GOT3 (cell line): ENCODE data around the gene VSTM2B.

ENCODE experiments used
- DNase-seq: peaks from one replicate; lab custom pipeline; 2025; ENCODE audit warnings: mixed read lengths; lab: John Stamatoyannopoulos, UW

Gene VSTM2B

DNA sequence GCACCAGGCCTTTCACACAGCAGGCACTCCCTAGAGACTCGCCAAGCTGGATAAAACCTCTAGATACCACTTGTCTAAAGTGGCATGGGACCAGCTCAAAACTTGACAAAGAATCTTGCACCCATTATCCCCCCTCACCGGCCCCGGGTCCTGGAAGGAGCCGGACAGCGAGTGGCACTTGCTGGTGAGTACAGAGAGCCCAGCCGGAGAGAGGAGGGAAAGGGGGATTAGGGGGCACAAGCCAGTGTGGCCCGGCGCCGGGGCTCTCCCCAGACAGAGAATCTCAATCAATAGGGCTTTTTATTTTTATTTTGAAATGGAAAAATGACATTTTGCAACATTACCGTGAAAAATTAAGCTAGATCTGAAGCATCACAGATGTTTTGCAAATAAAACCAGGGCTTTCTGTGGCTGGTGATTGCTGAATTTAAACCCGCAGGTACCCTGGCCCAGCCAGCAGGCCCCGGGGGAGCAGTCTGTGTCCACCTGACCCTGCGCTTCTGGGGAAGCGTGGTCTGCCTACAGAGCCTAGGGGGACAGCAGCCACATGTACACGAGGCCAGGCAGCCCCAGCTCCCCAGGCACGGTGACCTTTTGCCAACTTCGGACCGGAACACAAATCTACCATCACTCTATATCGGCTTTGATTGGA is 10.0 kb upstream of the VSTM2B start:
- no peak for DNase-seq

DNA sequence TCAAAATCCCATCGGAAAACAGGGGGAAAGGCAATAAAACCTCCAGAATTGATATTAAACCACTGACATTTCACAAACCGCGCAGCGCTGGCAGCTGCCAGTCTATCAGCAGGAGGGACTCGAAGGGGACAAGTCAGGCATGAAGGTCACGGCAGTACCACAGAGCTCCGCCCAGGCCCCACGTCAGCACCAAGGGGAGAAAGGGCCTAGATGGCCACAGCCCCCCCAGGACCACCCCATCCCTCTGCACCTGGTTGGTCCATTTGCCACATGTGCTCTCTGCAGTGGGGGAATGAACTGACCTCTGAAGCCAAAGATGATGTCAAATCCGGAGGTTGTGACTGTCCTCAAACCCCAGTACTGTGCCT is 9.5 kb upstream of the VSTM2B start:
- DNase-seq: no peak

DNA sequence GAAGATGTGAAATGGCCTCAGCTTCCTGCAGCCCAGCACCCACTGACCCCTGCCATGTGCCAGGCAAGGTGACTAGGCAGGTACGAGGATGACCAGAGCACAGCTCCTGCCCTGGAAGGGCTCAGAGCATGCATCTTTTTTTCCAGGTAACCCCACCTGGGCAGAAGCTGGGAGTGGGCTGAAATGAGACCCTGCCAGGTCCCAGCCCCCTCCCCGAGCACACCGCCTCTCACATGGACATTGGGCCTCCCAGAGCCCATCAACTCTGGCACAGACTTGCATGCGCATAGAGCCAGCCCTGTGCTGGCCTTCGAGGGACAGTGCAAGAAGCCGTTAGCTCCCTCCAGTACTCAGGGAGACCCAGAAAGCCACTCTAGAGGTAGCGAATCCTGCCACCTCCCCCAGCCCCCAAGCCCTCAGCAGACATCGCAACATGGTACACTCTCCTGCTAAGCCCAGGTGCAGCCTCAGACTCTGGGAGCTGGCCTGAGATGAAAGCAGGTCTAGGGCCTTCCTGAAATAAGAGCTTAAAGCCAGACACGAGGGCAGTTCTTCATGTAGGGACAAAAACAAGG is 8.9 kb upstream of the VSTM2B start:
- no peak for DNase-seq

DNA sequence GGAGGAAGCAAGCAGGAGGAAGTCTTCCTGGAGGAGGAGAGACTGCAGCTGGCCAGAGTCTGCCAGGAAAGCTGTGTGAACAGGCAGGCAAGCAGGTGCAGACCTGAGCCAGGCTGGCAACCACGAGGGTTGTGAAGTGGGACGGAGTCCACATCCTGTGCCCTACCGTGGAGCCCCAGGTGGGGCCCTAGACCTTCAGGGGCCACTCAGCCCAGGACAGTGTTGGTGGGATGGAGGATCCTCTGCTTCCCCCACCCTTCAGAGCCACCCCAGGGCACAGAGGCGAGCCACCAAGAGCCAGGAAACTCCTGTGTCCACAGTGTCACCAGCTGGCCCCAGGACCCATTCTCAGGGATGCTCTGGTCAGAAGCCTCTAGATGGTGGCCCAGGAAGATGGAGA is 8.4 kb upstream of the VSTM2B start:
- DNase-seq: no peak

DNA sequence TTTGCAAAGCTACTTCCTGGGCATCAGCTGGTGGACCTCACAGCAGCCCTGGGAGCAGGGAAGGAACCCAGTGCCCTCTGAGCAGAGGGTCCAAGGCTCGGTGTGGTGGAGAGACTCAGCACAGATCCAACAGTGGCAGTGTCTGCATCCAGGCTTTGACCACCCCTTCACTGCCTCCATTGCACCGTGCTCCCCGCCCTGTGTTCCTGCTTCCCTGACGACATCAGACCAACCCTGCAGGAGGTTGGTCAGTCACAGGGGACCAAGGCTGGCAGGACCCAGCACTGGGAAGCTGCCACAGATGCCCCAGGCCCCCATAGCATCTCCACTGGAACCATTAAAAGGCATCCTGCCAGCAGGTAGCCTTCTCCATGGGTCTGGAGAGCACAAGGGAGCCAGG is 7.8 kb upstream of the VSTM2B start:
- DNase-seq: no peak

DNA sequence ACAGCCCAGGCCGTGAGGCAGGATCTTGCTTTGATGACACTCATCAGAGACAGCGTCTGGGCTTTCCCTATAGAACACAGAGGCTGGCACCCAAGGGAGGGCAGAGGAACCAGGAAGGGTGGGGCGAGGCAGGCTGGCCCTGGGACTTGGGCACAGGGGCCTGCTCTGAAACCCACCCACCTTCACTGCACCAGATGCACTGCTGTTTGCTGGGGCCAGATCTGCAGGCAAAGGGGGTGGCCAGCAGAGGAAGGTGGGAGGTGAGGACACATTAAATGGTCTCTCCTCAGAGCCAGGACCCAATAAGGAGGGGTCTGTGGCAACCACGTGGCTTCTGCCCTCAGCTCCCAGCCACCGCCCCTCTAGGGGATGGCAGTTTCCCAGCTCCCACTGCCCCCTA is 6.6 kb upstream of the VSTM2B start:
- DNase-seq: no peak

DNA sequence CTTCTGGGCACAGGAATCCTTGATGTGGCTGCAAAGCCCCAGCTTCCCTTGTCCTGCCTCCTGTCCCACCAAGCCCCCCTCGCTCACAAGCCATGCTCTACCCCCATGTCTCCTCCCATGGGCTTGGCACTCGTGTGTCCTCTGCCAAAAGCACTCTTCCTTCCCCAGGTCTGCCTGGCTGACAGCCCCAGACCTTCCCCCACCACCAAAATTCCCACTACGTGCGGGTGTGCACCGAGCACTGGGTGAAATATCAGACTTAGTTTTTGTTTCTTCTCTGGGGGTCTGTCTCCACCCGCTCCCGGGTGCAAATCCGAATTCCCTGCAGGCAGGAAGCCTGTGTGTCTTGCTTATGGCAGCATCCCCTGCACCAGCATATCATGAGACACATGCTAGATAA is 5.9 kb upstream of the VSTM2B start:
- DNase-seq: no peak

DNA sequence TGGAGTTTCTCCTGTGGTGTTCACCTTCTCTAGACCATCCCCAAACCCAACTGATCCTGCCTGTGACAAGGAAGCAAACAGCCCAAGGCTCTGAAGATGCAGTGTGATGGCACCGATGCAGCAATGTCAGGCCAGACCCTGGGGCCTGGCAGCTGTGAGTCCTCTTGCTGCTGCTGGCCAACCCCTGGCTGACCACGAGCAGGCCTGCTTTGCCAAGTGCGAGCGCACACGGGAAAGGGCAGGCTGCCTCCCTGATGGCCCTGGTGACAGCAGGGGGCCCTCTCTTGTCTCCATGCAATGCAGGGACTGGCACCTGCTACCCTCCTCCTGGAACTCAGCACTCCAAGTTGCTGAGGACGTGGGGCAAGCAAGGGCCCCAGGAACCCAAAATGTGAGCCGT is 5.4 kb upstream of the VSTM2B start:
- no peak for DNase-seq

DNA sequence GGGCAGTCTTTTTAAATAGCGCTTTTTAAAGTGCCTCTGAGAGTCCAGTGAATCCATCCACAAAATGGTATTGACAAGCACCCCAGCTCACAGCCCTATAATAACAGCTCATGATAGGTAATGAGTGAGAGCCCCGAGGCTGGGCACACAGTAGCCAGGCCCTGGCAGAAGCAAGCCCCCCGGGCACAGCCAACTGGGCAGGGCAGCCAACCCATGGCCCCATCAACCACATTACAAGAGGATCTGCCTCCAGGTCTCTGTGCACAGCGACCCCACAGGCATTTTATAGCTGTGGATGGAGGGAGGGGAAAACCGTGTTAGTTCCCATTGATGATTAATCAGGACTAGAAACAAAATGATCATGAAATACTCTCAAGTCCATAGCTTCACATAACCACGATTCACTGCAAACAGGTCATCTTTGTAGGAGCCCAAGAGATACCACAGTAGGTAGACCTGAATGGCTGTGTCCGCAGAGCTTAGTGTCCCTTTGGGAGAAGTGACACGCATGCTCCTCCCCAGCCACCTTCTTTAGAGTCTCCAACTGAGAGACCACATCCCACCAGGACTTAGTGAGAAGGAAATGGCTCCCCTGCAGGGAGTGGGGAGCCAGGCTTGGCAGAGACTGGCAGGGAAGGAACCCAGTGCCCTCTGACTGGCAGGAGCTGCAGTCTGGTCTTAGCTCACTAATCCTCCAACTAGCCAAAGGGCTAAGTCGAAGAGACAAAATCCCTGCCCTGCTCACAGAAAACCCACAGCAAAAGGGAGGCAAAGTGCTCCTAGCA is 4.3 kb upstream of the VSTM2B start:
- DNase-seq: no peak

DNA sequence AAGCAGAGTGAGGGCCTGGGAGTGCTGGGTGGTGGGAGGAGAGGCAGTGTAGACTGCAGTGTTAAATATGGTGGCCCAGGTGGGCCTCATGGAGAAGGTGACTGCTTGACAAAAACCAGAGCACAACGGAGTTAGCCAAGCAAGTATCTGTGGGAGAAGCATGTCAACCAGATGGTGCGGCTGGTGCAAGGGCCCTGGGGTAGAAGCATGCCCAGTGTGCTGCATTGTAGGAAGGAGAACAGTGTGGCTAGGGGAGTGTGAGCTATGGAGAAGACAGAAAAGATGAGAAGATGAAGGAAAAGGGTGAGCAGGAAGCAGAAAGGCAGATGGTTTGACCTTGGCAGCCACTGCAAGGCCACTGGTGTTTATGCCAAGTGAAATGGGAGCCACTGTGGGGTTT is 2.2 kb upstream of the VSTM2B start:
- DNase-seq: no peak

DNA sequence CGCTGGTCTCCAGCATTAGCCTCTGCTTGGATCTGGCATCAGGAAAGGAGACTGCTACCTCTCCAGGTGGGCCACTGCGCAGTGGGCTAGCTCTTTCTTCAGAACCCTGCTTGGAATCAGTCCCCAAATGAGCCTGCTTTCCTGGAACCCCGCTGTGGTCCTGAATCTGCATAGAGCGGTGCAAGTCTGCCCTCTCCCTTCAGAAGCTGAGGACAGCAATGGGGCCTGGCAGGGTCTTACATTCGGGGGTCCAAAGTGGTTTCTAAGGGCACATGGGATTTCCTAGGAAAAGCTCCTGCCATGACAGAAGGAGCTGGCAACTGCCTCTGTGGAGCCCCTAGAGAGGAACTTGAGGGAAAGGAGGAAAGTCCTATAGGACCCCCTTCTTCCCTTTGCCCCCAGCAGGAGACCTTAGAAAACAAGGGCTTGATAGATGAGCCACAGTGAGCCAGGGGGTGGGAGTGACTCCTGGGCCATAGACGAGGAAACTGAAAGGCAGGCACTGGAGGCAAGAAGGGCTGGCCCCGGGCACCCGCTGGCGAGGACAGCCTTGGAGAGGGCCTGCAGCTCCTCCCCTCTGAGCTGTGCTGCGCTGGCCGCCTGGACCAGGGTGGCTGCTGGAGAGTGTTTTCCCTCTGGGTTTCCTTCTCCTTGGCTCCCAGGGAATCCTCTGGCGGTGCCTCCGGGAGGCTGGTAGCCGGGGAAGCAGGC is 1.4 kb upstream of the VSTM2B start:
- DNase-seq: no peak

DNA sequence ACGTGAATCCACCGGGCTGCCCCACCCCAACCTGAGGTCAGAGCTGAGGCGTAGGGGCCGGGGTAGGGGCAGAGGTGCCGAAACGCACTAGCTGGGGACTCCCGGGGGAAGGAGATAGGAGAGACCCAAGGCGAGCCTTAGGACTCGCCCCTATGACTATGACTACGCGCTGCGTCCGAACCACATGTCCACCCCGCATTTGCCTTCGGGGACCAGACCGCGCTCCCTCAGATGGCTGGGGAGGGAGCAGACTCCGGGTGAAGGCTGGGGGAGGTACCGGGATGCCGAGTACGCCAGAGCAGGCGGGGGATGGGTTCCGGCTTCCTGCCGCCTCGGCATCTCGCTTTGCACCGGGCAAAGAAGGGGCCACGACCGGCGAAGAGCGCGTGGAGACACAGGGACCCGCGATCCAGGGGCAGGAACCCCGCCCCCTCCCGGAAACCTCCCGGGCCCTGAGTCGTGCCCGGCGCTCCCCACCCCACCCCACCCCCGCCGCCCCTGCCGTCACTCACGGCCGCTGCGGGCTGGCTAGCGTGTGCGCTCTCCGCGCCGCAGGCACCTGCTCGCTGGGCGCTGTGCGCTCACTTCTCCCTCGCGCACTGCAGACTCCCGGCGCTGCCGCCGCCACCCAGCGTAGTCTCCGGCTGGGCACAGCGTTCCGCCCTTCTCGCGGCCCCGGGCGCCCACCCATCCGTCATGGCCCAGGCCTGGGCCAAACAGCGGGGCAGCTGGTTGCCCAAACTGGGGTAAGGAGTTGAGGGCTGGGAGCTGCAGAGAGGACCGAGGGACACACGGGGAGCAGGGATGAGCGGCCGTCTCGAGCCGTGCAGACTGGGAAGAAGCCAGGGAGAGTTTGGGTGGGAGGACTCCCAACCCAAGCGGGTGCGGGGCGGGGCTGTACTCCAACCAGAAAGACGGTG is 622 bp upstream of the VSTM2B start:
- no peak for DNase-seq

DNA sequence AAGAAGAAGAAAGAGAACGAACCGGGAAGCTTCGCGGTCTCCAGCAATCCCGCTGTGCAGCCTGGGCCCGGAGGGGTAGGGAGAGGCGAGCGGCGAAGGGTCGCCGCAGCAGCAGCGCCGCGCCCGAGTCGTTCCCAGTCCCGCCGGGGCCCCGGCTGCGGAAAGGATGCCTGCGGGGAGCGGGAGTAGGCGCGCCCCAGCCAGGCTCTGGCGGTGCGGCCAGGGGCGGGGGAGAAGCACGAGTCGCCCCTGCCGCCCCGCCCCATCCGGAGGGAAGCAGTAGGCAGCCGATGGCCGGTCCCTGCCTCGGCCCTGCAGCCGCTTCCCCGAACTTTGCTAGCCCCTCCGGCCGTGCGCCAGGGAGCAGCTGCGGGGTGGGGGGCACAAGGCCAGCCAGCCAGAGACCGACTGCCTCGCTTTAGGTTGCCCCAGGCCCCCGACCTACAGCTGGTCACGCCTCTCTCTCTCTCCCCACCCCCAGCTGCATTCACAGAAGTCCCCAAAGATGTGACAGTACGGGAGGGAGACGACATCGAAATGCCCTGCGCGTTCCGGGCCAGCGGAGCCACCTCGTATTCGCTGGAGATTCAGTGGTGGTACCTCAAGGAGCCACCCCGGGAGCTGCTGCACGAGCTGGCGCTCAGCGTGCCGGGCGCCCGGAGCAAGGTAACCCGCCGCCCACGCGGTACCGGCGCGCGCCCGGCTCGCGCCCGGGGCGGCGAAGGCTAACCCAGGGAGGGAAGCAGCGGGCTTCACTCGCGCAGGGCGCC is 1.1 kb downstream of the VSTM2B start:
- DNase-seq: no peak

DNA sequence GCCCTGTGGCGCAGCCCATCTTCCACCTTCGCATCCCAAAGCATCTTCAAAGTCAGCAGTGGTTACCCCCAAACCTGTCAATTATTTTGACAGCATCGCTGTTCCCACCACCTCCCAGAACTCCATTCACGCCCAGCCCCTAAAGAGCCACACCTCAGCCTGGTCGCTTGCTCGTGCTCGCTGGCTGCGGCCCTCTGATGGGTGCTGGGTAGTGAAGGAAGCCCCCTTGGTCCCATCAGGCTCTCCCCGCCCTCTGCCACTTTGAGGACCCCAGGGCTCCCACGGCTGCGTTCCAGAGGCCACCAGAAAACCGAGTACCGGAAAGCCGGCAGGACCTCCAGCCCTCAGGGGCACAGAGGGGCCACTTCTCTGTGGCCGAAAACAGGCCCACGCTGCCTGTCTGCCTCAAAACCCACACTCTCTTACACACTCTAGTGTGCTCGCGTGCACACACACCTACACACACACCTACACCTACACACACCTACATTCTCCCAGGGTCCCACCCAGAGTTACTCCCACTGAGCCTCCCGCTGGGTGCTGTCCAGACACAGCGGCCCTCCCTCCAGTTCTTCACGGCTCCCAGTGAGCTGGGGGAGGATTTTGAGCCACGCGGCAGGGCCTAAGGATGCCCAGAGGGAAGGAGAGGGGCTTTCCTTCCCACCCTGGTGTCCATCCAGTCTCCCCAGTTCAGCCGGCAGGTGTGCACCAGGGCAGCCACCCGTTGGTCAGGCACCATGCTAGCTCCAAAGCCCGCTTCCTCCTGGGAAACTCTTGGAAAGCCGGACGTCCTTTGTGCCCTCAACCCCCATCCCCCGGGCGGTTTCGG is 1.9 kb downstream of the VSTM2B start:
- DNase-seq: no peak

DNA sequence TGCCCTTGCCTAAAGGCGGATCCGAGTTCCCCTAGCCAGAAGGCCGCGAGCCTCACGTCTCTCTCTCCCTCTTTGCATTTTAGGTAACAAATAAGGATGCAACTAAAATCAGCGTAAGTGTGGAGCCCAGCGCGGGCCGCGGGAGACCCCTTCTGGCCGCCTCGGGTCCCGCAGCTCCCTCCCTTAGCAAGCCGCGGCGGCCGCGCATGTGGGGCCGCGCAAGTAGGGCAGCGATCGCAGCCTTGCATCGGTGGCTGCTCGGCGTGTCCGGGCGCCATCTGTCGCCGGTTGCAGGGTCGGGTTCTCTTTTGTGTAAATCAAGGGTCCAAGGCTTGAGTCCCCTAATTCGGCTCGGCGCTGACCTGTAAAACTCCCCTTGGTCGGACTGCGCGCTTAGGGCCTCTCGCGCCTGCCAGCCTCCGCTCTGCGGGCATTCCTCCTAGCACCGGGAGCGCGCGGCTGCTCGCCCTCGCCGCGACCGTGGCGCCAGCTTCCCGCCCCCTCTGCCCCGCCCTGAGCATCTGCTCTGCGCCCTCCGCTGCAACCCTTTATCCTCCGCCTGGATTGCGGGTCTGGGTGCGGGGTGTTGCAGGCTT is 2.7 kb downstream of the VSTM2B start:
- DNase-seq: no peak

DNA sequence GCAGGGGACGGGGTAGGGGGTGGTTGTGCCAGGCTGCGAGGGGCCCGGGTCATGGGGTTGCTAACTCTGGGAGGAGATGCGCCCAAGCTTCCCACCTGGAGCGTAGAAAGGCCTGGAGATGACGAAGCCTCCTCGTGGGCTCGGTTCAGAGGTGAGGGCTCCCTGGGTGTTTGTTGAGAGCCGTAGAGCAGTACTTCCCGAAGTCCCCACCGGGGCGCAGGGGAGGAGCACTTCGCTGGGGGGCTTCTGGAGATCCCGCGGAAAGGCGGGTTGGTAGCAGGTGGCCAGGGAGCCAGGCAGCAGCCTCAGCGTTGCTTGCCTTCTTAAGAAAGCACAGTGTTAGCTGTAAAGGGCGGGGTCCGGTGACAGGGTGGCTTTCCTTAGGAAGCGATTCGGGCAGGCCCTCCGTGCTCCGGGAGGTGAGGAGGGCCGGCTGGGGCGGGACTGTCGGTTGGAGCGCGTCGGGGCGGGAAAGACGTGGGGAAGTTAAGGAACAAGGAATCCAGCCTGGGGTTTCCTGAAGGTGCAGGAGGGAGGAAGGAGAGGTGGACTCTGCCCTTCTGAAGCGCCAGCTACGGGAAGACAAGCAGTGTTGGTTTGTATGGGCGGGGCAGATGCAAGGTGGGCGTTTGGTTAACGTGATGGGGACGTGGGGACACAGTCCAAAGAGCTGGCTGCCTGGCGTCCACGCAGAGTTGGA is 3.3 kb downstream of the VSTM2B start:
- no peak for DNase-seq

DNA sequence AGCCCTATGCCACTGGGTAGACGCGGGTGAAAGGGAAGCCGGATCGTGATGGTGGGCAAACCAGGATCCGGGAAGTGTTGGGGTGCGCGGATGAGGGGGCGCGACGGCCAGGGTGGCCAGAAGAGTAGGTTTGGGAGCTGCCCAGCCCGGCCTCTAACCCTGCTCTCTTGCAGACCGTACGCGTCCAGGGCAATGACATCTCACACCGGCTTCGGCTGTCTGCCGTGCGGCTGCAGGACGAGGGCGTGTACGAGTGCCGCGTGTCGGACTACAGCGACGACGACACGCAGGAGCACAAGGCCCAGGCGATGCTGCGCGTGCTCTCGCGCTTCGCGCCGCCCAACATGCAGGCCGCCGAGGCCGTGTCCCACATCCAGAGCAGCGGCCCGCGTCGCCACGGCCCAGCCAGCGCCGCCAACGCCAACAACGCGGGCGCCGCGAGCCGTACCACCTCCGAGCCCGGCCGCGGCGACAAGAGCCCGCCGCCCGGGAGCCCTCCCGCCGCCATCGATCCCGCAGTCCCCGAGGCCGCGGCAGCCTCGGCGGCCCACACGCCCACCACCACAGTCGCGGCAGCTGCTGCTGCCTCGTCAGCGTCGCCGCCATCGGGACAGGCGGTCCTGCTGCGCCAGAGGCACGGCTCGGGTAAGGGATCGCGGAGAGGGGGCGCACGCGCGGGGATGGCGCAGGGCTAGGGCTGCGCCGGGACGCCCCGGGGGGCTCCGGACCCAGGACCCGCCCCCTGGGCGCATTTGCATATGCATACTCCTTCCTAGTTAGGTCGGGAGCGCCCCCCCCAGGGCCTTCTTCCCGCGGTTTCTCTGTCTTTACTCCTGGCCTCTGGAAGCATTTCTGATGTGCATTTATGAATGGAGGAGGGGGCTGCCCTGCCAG is 4.1 kb downstream of the VSTM2B start:
- DNase-seq: no peak
